Type B pancreatic cell (in vitro differentiated cells): ENCODE measurements around the gene ZCCHC7. TPM values are rescaled to one million over a fixed set of nuclear protein-coding genes. Genes with fewer than 3 reads are reported as not detected.

Experiments
- DNase-seq: peaks from one replicate; pipeline ENCODE4 v3.0.0; 2021; ENCODE audit warnings: mixed read lengths; ENCODE audit not compliant: unreplicated experiment; ENCODE audit errors: extremely low spot score
- H3K27ac Mint-ChIP-seq: 2 replicates; pipeline ENCODE4 v1.8.0; 2021; ENCODE audit warnings: mild to moderate bottlenecking, mixed read lengths
- H3K27me3 Mint-ChIP-seq: 2 replicates; pipeline ENCODE4 v1.8.0; 2021; ENCODE audit warnings: mixed read lengths
- H3K36me3 Mint-ChIP-seq: 2 replicates; pipeline ENCODE4 v1.8.0; 2021; ENCODE audit warnings: mixed read lengths
- H3K4me1 Mint-ChIP-seq: one replicate; pipeline ENCODE4 v1.8.0; 2021; ENCODE audit warnings: mixed read lengths; ENCODE audit not compliant: unreplicated experiment
- H3K4me3 Mint-ChIP-seq: 2 replicates; pipeline ENCODE4 v1.8.0; 2021; ENCODE audit warnings: mild to moderate bottlenecking, mixed read lengths
- H3K9me3 Mint-ChIP-seq: 2 replicates; pipeline ENCODE4 v1.8.0; 2021; ENCODE audit warnings: mixed read lengths
- CTCF ChIP-seq: fragments of 200-600 bp; sonication (generic); conservative IDR thresholded peaks from 2 replicates; pipeline ENCODE4 v1.5.0; 2021; ENCODE audit warnings: antibody characterized with exemption, mild to moderate bottlenecking
- total RNA-seq: library from RNA; stranded (reverse); gene quantifications from 2 replicates; pipeline ENCODE4 v1.2.1, GENCODE V29; 2021; ENCODE audit warnings: low replicate concordance

Gene ZCCHC7
- total RNA-seq, 1 donor from 2014 or later, result 20.3 TPM

GRCh38 chr9:37148181-37148580 is 27.8 kb downstream of the ZCCHC7 start:
- no peak for TF ChIP-seq CTCF
- peaks cover 16% of the 10 kb centered on the region for H3K4me1 Mint-ChIP-seq
- H3K27me3 Mint-ChIP-seq, result no peaks in the 10 kb centered on the region
- no peak for DNase-seq
- H3K36me3 Mint-ChIP-seq, result peaks cover 21% of the 10 kb centered on the region
- no peak overlapping the region for H3K4me3 Mint-ChIP-seq
- H3K9me3 Mint-ChIP-seq, result no peaks in the 10 kb centered on the region
- H3K27ac Mint-ChIP-seq, result no peak overlapping the region

- H3K4me3 Mint-ChIP-seq, result no peak overlapping the region
- TF ChIP-seq CTCF, result no peak
- H3K4me1 Mint-ChIP-seq, result peaks cover 9% of the 10 kb centered on the region
- no peaks in the 10 kb centered on the region for H3K9me3 Mint-ChIP-seq
- H3K27me3 Mint-ChIP-seq, result no peaks in the 10 kb centered on the region
- DNase-seq, result no peak
- H3K27ac Mint-ChIP-seq, result no peak overlapping the region
- peaks cover 26% of the 10 kb centered on the region for H3K36me3 Mint-ChIP-seq
Observed at GRCh38 chr9:37149666-37150308, 29.4 kb downstream of the ZCCHC7 start.

- Mint-ChIP-seq H3K4me1 (peaks cover 6% of the 10 kb centered on the region), H3K4me3 (no peak overlapping the region), H3K27ac (no peak overlapping the region), H3K27me3 (no peaks in the 10 kb centered on the region), H3K36me3 (peaks cover 27% of the 10 kb centered on the region), H3K9me3 (no peaks in the 10 kb centered on the region)
- no peak for TF ChIP-seq CTCF
- DNase-seq, result no peak
Observed at GRCh38 chr9:37150415-37150814, 30.0 kb downstream of the ZCCHC7 start.

GRCh38 chr9:37151812-37152211 is 31.4 kb downstream of the ZCCHC7 start:
- DNase-seq, result no peak
- H3K4me1 Mint-ChIP-seq, result peaks cover 3% of the 10 kb centered on the region
- H3K27me3 Mint-ChIP-seq, result no peaks in the 10 kb centered on the region
- no peaks in the 10 kb centered on the region for H3K9me3 Mint-ChIP-seq
- no peak overlapping the region for H3K27ac Mint-ChIP-seq
- H3K36me3 Mint-ChIP-seq, result peaks cover 27% of the 10 kb centered on the region
- no peak for TF ChIP-seq CTCF
- no peak overlapping the region for H3K4me3 Mint-ChIP-seq

GRCh38 chr9:37152365-37152764 is 32.0 kb downstream of the ZCCHC7 start:
- Mint-ChIP-seq H3K27me3 (no peaks in the 10 kb centered on the region), H3K4me3 (no peak overlapping the region), H3K27ac (no peak overlapping the region), H3K36me3 (peaks cover 27% of the 10 kb centered on the region), H3K4me1 (peaks cover 3% of the 10 kb centered on the region), H3K9me3 (no peaks in the 10 kb centered on the region)
- no peak for DNase-seq
- TF ChIP-seq CTCF, result no peak
